Endothelial cell of umbilical vein (primary cell): ENCODE results near the gene CS.

Source experiments
- CTCF ChIP-seq, 2 donors: IDR thresholded peaks; 1 replicate in 1 of 2; 2 replicates in 1 of 2; pipeline ENCODE4 v1.5.1; 2011; ENCODE audit warnings: low read length in 2 of 2, mild to moderate bottlenecking in 2 of 2, moderate library complexity in 2 of 2, control low read depth in 1 of 2, inconsistent platforms in 1 of 2, low read depth in 1 of 2; ENCODE audit not compliant: insufficient read depth in 1 of 2; ENCODE audit errors: extremely low read depth in 1 of 2
- EZH2 ChIP-seq: IDR thresholded peaks from 2 replicates; pipeline ENCODE4 v1.6.1; 2012; ENCODE audit warnings: borderline replicate concordance, low read depth, mild to moderate bottlenecking, moderate library complexity, low read length, inconsistent platforms; ENCODE audit not compliant: severe bottlenecking
- FOS ChIP-seq: IDR thresholded peaks from 2 replicates; pipeline ENCODE4 v1.6.1; 2011; ENCODE audit warnings: mild to moderate bottlenecking, low read length, moderate library complexity, borderline replicate concordance; ENCODE audit not compliant: insufficient read depth
- JUN ChIP-seq: IDR thresholded peaks from 2 replicates; pipeline ENCODE4 v1.6.1; 2011; ENCODE audit warnings: borderline replicate concordance, low read depth; ENCODE audit not compliant: insufficient read length, insufficient read depth
- MAX ChIP-seq: IDR thresholded peaks from 2 replicates; pipeline ENCODE4 v1.6.1; 2011; ENCODE audit not compliant: insufficient read depth, insufficient read length
- MYC ChIP-seq: IDR thresholded peaks from one replicate; pipeline ENCODE4 v1.6.1; 2011; ENCODE audit warnings: mild to moderate bottlenecking, low read depth, low read length
- POLR2A ChIP-seq: IDR thresholded peaks from 2 replicates; pipeline ENCODE4 v1.6.1; 2012; ENCODE audit warnings: low read depth, mild to moderate bottlenecking, control low read depth, low read length
- POLR2AphosphoS5 ChIP-seq: IDR thresholded peaks from 2 replicates; pipeline ENCODE4 v1.6.1; 2012; ENCODE audit warnings: low read depth, mild to moderate bottlenecking, control low read depth, low read length, moderate library complexity; ENCODE audit not compliant: insufficient read depth

GRCh38 chr12:56248711-56249110 lies 51.4 kb downstream of the CS start:
- no peak for TF ChIP-seq CTCF (IDR thresholded peaks at IDR 0.05; ENCODE audit: extremely low read depth in 1 of 2, insufficient read depth in 1 of 2, low read depth in 1 of 2, low read length in 2 of 2)
- no peak for TF ChIP-seq POLR2A
- no peak for TF ChIP-seq POLR2AphosphoS5
- TF ChIP-seq MAX = no peak
- no peak for TF ChIP-seq EZH2
- no peak for TF ChIP-seq JUN
- TF ChIP-seq MYC = no peak
- no peak for TF ChIP-seq FOS
